ENCODE data around the gene ERBB4. TPM values are rescaled to one million over a fixed set of nuclear protein-coding genes. Genes with fewer than 3 reads are reported as not detected.

ERBB4 gene
- total RNA-seq, 1 experiment from 2014 or later: 0.15 TPM

DNA sequence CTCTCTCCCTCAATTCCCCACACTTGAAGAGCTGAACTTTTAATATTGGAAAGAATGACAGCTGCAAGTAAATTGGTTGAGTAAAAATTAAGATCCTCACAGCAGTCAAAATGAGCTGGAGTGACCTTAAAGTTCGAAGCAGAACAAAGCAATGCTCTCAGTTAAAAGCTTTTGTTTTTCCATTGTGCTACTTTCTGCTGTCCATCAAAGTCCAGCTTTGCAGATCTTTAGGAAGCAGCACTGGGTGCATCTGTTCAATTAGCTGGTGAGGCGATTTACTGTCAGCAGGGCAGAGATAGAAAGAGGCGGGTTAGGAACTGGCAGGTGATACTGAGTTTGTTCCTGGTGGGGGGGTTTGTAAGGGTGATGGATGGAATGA lies 1147.4 kb downstream of the ERBB4 start:
- POLR2A ChIA-PET: no interaction called here
- no peak for DNase-seq (ENCODE audit: low read depth, low spot score)
- H3K4me3 ChIP-seq (ENCODE audit: low read depth in 2 of 2, low read length in 2 of 2): no peak overlapping the region
- H3K27ac ChIP-seq (ENCODE audit: low read length): no peak overlapping the region
- intact Hi-C loops (cut with micrococcal nuclease; ENCODE audit: unreplicated experiment): no loop called here
- no peaks in the 10 kb centered on the region for H3K36me3 ChIP-seq (ENCODE audit: control insufficient read depth, insufficient read depth, low read length)
- no peak for ATAC-seq
- CTCF ChIA-PET: no interaction called here
- no peaks in the 10 kb centered on the region for H3K4me1 ChIP-seq (ENCODE audit: control insufficient read depth, insufficient read depth, low read length)
- in situ Hi-C loops (cut with HindIII; ENCODE audit: low pct_unique_long_range_greater_than_20kb, low sequenced_read_pairs): no loop called here
- H3K27me3 ChIP-seq (ENCODE audit: control insufficient read depth, insufficient read depth, low read length): no peaks in the 10 kb centered on the region
- H3K9me3 ChIP-seq (ENCODE audit: control insufficient read depth, insufficient read depth, low read depth, low read length): no peaks in the 10 kb centered on the region
- TF ChIP-seq, protein P1, sequence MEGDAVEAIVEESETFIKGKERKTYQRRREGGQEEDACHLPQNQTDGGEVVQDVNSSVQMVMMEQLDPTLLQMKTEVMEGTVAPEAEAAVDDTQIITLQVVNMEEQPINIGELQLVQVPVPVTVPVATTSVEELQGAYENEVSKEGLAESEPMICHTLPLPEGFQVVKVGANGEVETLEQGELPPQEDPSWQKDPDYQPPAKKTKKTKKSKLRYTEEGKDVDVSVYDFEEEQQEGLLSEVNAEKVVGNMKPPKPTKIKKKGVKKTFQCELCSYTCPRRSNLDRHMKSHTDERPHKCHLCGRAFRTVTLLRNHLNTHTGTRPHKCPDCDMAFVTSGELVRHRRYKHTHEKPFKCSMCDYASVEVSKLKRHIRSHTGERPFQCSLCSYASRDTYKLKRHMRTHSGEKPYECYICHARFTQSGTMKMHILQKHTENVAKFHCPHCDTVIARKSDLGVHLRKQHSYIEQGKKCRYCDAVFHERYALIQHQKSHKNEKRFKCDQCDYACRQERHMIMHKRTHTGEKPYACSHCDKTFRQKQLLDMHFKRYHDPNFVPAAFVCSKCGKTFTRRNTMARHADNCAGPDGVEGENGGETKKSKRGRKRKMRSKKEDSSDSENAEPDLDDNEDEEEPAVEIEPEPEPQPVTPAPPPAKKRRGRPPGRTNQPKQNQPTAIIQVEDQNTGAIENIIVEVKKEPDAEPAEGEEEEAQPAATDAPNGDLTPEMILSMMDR (IDR thresholded peaks at IDR 0.05): no peak
- no peak for TF ChIP-seq REST (IDR thresholded peaks at IDR 0.05; ENCODE audit: insufficient read depth in 1 of 2, low read depth in 2 of 2, low read length in 1 of 2)
- no peak for TF ChIP-seq TCF7L2 (IDR thresholded peaks at IDR 0.05; ENCODE audit: low read depth, low read length)
- no peak for TF ChIP-seq POLR2AphosphoS5 (IDR thresholded peaks at IDR 0.05; ENCODE audit: low read depth, low read length)
- TF ChIP-seq SIN3A (IDR thresholded peaks at IDR 0.05; ENCODE audit: borderline replicate concordance, insufficient read depth, low read depth, low read length): no peak
- BruUV-seq (replicated peaks): no TSS peak

GRCh38 chr2:211390536-211391188 lies 1147.9 kb downstream of the ERBB4 start:
- Histone ChIP-seq H3K4me1 (ENCODE audit: control insufficient read depth, insufficient read depth, low read length) (no peaks in the 10 kb centered on the region), H3K27me3 (ENCODE audit: control insufficient read depth, insufficient read depth, low read length) (no peaks in the 10 kb centered on the region), H3K27ac (ENCODE audit: low read length) (no peak overlapping the region), H3K36me3 (ENCODE audit: control insufficient read depth, insufficient read depth, low read length) (no peaks in the 10 kb centered on the region), H3K4me3 (ENCODE audit: low read depth in 2 of 2, low read length in 2 of 2) (no peak overlapping the region), H3K9me3 (ENCODE audit: control insufficient read depth, insufficient read depth, low read depth, low read length) (no peaks in the 10 kb centered on the region)
- ChIA-PET CTCF (no interaction called here), POLR2A (no interaction called here)
- in situ Hi-C loops (cut with HindIII; ENCODE audit: low pct_unique_long_range_greater_than_20kb, low sequenced_read_pairs): no loop called here
- BruUV-seq (replicated peaks): no TSS peak
- TF ChIP-seq REST (IDR thresholded peaks at IDR 0.05; ENCODE audit: insufficient read depth in 1 of 2, low read depth in 2 of 2, low read length in 1 of 2) (no peak), POLR2AphosphoS5 (IDR thresholded peaks at IDR 0.05; ENCODE audit: low read depth, low read length) (no peak), SIN3A (IDR thresholded peaks at IDR 0.05; ENCODE audit: borderline replicate concordance, insufficient read depth, low read depth, low read length) (no peak), TCF7L2 (IDR thresholded peaks at IDR 0.05; ENCODE audit: low read depth, low read length) (no peak)
- TF ChIP-seq, protein P1 (IDR thresholded peaks at IDR 0.05): no peak
- ATAC-seq (no peak), DNase-seq (ENCODE audit: low read depth, low spot score) (no peak)
- intact Hi-C loops (cut with micrococcal nuclease; ENCODE audit: unreplicated experiment): no loop called here
